H9 (cell line): Measurements from ENCODE around the gene ZMPSTE24. TPM values are rescaled to one million over a fixed set of nuclear protein-coding genes. Genes with fewer than 3 reads are reported as not detected.

Experiments
- DNase-seq: peaks from one replicate; pipeline ENCODE4 v3.0.0-alpha.2; 2017
- H2AFZ ChIP-seq: one replicate; pipeline ENCODE4 v1.6.1; 2013; ENCODE audit warnings: mild to moderate bottlenecking, low read length, control low read depth, moderate library complexity
- H2AK5ac ChIP-seq: 2 replicates; pipeline ENCODE4 v1.6.1; 2013; ENCODE audit warnings: low read length, control low read depth, mixed read lengths; ENCODE audit not compliant: insufficient read length
- H2BK120ac ChIP-seq: one replicate; pipeline ENCODE4 v1.6.1; 2013; ENCODE audit warnings: low read depth, mild to moderate bottlenecking, low read length, control low read depth, inconsistent platforms; ENCODE audit not compliant: poor library complexity, severe bottlenecking
- H2BK12ac ChIP-seq: 2 replicates; pipeline ENCODE4 v1.6.1; 2013; ENCODE audit warnings: low read length, control low read depth, mixed read lengths, low read depth; ENCODE audit not compliant: insufficient read length
- H2BK15ac ChIP-seq: 2 replicates; pipeline ENCODE4 v1.6.1; 2013; ENCODE audit warnings: low read depth, low read length, control low read depth
- H2BK20ac ChIP-seq: one replicate; pipeline ENCODE4 v1.6.1; 2013; ENCODE audit warnings: low read depth, mild to moderate bottlenecking, low read length, control low read depth, inconsistent platforms; ENCODE audit not compliant: poor library complexity, severe bottlenecking
- H2BK5ac ChIP-seq: 2 replicates; pipeline ENCODE4 v1.6.1; 2013; ENCODE audit warnings: low read length, control low read depth, mixed read lengths; ENCODE audit not compliant: insufficient read length
- H3K14ac ChIP-seq: 2 replicates; pipeline ENCODE4 v1.6.1; 2013; ENCODE audit warnings: low read length, control low read depth; ENCODE audit not compliant: insufficient read depth
- H3K18ac ChIP-seq: 2 replicates; pipeline ENCODE4 v1.6.1; 2013; ENCODE audit warnings: low read depth, mild to moderate bottlenecking, mixed read lengths, low read length, control low read depth; ENCODE audit not compliant: insufficient read length
- H3K23ac ChIP-seq: 2 replicates; pipeline ENCODE4 v1.6.1; 2013; ENCODE audit warnings: low read length, control low read depth, mixed read lengths, low read depth; ENCODE audit not compliant: insufficient read length
- H3K23me2 ChIP-seq: 2 replicates; pipeline ENCODE4 v1.6.1; 2013; ENCODE audit warnings: low read depth, mild to moderate bottlenecking, mixed read lengths, low read length, control low read depth; ENCODE audit not compliant: insufficient read length, poor library complexity, severe bottlenecking
- H3K27ac ChIP-seq: 2 replicates; pipeline ENCODE4 v1.5.1; 2013; ENCODE audit warnings: low read length, control low read depth, mixed read lengths, low read depth; ENCODE audit not compliant: insufficient read length
- H3K27me3 ChIP-seq: 2 replicates; pipeline ENCODE4 v1.6.1; 2013; ENCODE audit warnings: low read length, control low read depth, inconsistent platforms; ENCODE audit not compliant: insufficient read depth
- H3K4ac ChIP-seq: 2 replicates; pipeline ENCODE4 v1.6.1; 2013; ENCODE audit warnings: low read depth, mild to moderate bottlenecking, control low read depth, inconsistent platforms, low read length, moderate library complexity
- H3K4me1 ChIP-seq: 2 replicates; pipeline ENCODE4 v1.6.1; 2013; ENCODE audit warnings: low read length, control low read depth, inconsistent platforms; ENCODE audit not compliant: insufficient read depth
- H3K4me2 ChIP-seq: 2 replicates; pipeline ENCODE4 v1.6.1; 2013; ENCODE audit warnings: low read length, control low read depth, mixed read lengths; ENCODE audit not compliant: insufficient read length, insufficient read depth
- H3K56ac ChIP-seq: 2 replicates; pipeline ENCODE4 v1.6.1; 2013; ENCODE audit warnings: low read depth, mild to moderate bottlenecking, mixed read lengths, low read length, control low read depth; ENCODE audit not compliant: insufficient read length
- H3K79me1 ChIP-seq: 2 replicates; pipeline ENCODE4 v1.6.1; 2013; ENCODE audit warnings: low read depth, mild to moderate bottlenecking, moderate library complexity, low read length, control low read depth, inconsistent platforms; ENCODE audit not compliant: insufficient read depth, poor library complexity, severe bottlenecking
- H3K79me2 ChIP-seq: 2 replicates; pipeline ENCODE4 v1.6.1; 2013; ENCODE audit warnings: low read length, control low read depth, inconsistent platforms; ENCODE audit not compliant: insufficient read depth
- H3K9ac ChIP-seq: 2 replicates; pipeline ENCODE4 v1.6.1; 2013; ENCODE audit warnings: low read length, control low read depth, mixed read lengths; ENCODE audit not compliant: insufficient read length; ENCODE audit errors: extremely low read depth
- H3K9me3 ChIP-seq: one replicate; pipeline ENCODE4 v1.6.1; 2013; ENCODE audit warnings: low read depth, low read length, inconsistent platforms; ENCODE audit not compliant: control insufficient read depth
- H3T11ph ChIP-seq: one replicate; pipeline ENCODE4 v1.6.1; 2013; ENCODE audit warnings: mild to moderate bottlenecking, low read length, control low read depth, inconsistent platforms
- H4K20me1 ChIP-seq: one replicate; pipeline ENCODE4 v1.6.1; 2013; ENCODE audit not compliant: control insufficient read depth, insufficient read length, insufficient read depth
- H4K5ac ChIP-seq: 2 replicates; pipeline ENCODE4 v1.6.1; 2013; ENCODE audit warnings: low read depth, mild to moderate bottlenecking, mixed read lengths, low read length, control low read depth; ENCODE audit not compliant: insufficient read length
- H4K8ac ChIP-seq: replicated peaks from 2 replicates; pipeline ENCODE4 v1.6.1; 2013; ENCODE audit warnings: low read length, control low read depth, mixed read lengths, low read depth; ENCODE audit not compliant: insufficient read length
- H4K91ac ChIP-seq: 2 replicates; pipeline ENCODE4 v1.6.1; 2013; ENCODE audit warnings: low read depth, mild to moderate bottlenecking, moderate library complexity, mixed read lengths, low read length, control low read depth; ENCODE audit not compliant: insufficient read length
- H3K27ac Mint-ChIP-seq, 3 experiments: 2 replicates in 2 of 3; 3 replicates in 1 of 3; pipeline ENCODE4 v1.8.0; 2020 to 2021; ENCODE audit warnings: mixed read lengths in 3 of 3, mild to moderate bottlenecking in 1 of 3, moderate library complexity in 1 of 3
- H3K27me3 Mint-ChIP-seq: 2 replicates; pipeline ENCODE4 v1.8.0; 2021; ENCODE audit warnings: low read depth, mild to moderate bottlenecking, moderate library complexity, mixed read lengths
- H3K36me3 Mint-ChIP-seq, 3 experiments: 2 replicates in 2 of 3; 3 replicates in 1 of 3; pipeline ENCODE4 v1.8.0; 2020 to 2021; ENCODE audit warnings: low read depth in 3 of 3, mixed read lengths in 3 of 3; ENCODE audit not compliant: insufficient read depth in 1 of 3
- H3K4me1 Mint-ChIP-seq, 2 experiments: 2 replicates each; pipeline ENCODE4 v1.8.0; 2020; ENCODE audit warnings: mixed read lengths in 2 of 2
- H3K4me3 Mint-ChIP-seq, 2 experiments: 2 replicates in 1 of 2; 3 replicates in 1 of 2; pipeline ENCODE4 v1.8.0; 2020 to 2021; ENCODE audit warnings: mild to moderate bottlenecking in 2 of 2, mixed read lengths in 2 of 2, moderate library complexity in 1 of 2
- H3K9me3 Mint-ChIP-seq, 2 experiments: 2 replicates in 1 of 2; 3 replicates in 1 of 2; pipeline ENCODE4 v1.8.0; 2020; ENCODE audit warnings: mild to moderate bottlenecking in 2 of 2, mixed read lengths in 2 of 2, moderate library complexity in 1 of 2
- CTCF ChIP-seq: fragments of 200-600 bp; sonication (generic); conservative IDR thresholded peaks from 3 replicates; pipeline ENCODE4 v1.8.0; 2021; ENCODE audit warnings: antibody characterized with exemption, mild to moderate bottlenecking
- WGBS: extraction: QIAGEN DNeasy Blood & Tissue Kit; methylation state at CpG from one replicate; pipeline ENCODE4 v1.1.7; 2013; ENCODE audit warnings: missing lambda C conversion rate, low lambda C conversion rate, mixed read lengths; ENCODE audit not compliant: insufficient read length; ENCODE audit errors: extremely low coverage; 5-methylcytosine and 5-hydroxymethylcytosine counted together
- total RNA-seq: library from RNA; stranded (reverse); gene quantifications from 2 replicates; pipeline ENCODE4 v1.2.1, GENCODE V29; 2021

Gene ZMPSTE24
- total RNA-seq, 1 experiment from 2014 or later = 47.6 TPM

GRCh38 chr1:40239626-40240025 is 18.4 kb upstream of the ZMPSTE24 start:
- H2AK5ac ChIP-seq = no peak overlapping the region
- H3K9me3 ChIP-seq = no peaks in the 10 kb centered on the region
- Mint-ChIP-seq H3K27ac (no peak overlapping the region), H3K36me3 (peaks cover 17 to 41% (median 28%) of the 10 kb centered on the region in 3 experiments; a peak in 6 of 7 replicates), H3K27me3 (no peaks in the 10 kb centered on the region), H3K9me3 (no peaks in the 10 kb centered on the region), H3K4me3 (no peak overlapping the region), H3K4me1 (no peaks in the 10 kb centered on the region)
- H2BK15ac ChIP-seq = no peak overlapping the region
- no peak for DNase-seq
- H4K91ac ChIP-seq = no peak overlapping the region
- H4K8ac ChIP-seq = no peak overlapping the region
- H3T11ph ChIP-seq = no peak overlapping the region
- H3K4ac ChIP-seq = no peak overlapping the region
- H3K79me2 ChIP-seq = no peaks in the 10 kb centered on the region
- no peak overlapping the region for H4K5ac ChIP-seq
- no peaks in the 10 kb centered on the region for H3K79me1 ChIP-seq
- no peak overlapping the region for H2BK5ac ChIP-seq
- no peak for TF ChIP-seq CTCF
- no peak overlapping the region for H3K27ac ChIP-seq
- H3K18ac ChIP-seq = no peak overlapping the region
- H2AFZ ChIP-seq = no peak overlapping the region
- H2BK20ac ChIP-seq = no peak overlapping the region
- H3K14ac ChIP-seq = no peak overlapping the region
- H2BK120ac ChIP-seq = no peak overlapping the region
- no peak overlapping the region for H3K9ac ChIP-seq
- H4K20me1 ChIP-seq = no peaks in the 10 kb centered on the region
- no peak overlapping the region for H3K23ac ChIP-seq
- no peaks in the 10 kb centered on the region for H3K23me2 ChIP-seq
- no peak overlapping the region for H2BK12ac ChIP-seq
- no peak overlapping the region for H3K4me2 ChIP-seq
- H3K56ac ChIP-seq = no peak overlapping the region
- H3K4me1 ChIP-seq = no peaks in the 10 kb centered on the region
- H3K27me3 ChIP-seq = peaks cover 2% of the 10 kb centered on the region; the same call in 1 of the 2 replicates
- no CpG with 5 or more reads among the region's 1 CpG for WGBS
